ENCODE results near the gene CENPO.

The CENPO gene

GRCh38 chr2:24822049-24822706 lies 29.0 kb downstream of the CENPO start:
- Mint-ChIP-seq H3K36me3 (ENCODE audit: low read depth) (peaks cover 63% of the 10 kb centered on the region), H3K9me3 (no peaks in the 10 kb centered on the region), H3K27me3 (ENCODE audit: low read depth) (no peaks in the 10 kb centered on the region), H3K4me3 (no peak overlapping the region), H3K4me1 (ENCODE audit: low read depth) (peaks cover 16% of the 10 kb centered on the region), H3K27ac (peak overlapping the region; percentile 15)
- DNase-seq (ENCODE audit: low spot score), result no peak

GRCh38 chr2:24824071-24824588 lies 30.9 kb downstream of the CENPO start:
- H3K36me3 Mint-ChIP-seq (ENCODE audit: low read depth), result peaks cover 48% of the 10 kb centered on the region
- H3K27ac Mint-ChIP-seq, result peak overlapping the region; percentile 36
- no peaks in the 10 kb centered on the region for H3K27me3 Mint-ChIP-seq (ENCODE audit: low read depth)

GRCh38 chr2:24824966-24825882 lies 32.0 kb downstream of the CENPO start:
- H3K4me3 Mint-ChIP-seq, result no peak overlapping the region
- DNase-seq (ENCODE audit: low spot score), result no peak
- no peaks in the 10 kb centered on the region for H3K9me3 Mint-ChIP-seq
- H3K27ac Mint-ChIP-seq, result peak overlapping the region; percentile 86
- peaks cover 17% of the 10 kb centered on the region for H3K4me1 Mint-ChIP-seq (ENCODE audit: low read depth)
- no peaks in the 10 kb centered on the region for H3K27me3 Mint-ChIP-seq (ENCODE audit: low read depth)
- peaks cover 45% of the 10 kb centered on the region for H3K36me3 Mint-ChIP-seq (ENCODE audit: low read depth)

More at GRCh38 chr2:24824071-24824588, 30.9 kb downstream of the CENPO start:
- peaks cover 17% of the 10 kb centered on the region for H3K4me1 Mint-ChIP-seq (ENCODE audit: low read depth)
- H3K9me3 Mint-ChIP-seq, result no peaks in the 10 kb centered on the region
- no peak for DNase-seq (ENCODE audit: low spot score)
- no peak overlapping the region for H3K4me3 Mint-ChIP-seq

DNA sequence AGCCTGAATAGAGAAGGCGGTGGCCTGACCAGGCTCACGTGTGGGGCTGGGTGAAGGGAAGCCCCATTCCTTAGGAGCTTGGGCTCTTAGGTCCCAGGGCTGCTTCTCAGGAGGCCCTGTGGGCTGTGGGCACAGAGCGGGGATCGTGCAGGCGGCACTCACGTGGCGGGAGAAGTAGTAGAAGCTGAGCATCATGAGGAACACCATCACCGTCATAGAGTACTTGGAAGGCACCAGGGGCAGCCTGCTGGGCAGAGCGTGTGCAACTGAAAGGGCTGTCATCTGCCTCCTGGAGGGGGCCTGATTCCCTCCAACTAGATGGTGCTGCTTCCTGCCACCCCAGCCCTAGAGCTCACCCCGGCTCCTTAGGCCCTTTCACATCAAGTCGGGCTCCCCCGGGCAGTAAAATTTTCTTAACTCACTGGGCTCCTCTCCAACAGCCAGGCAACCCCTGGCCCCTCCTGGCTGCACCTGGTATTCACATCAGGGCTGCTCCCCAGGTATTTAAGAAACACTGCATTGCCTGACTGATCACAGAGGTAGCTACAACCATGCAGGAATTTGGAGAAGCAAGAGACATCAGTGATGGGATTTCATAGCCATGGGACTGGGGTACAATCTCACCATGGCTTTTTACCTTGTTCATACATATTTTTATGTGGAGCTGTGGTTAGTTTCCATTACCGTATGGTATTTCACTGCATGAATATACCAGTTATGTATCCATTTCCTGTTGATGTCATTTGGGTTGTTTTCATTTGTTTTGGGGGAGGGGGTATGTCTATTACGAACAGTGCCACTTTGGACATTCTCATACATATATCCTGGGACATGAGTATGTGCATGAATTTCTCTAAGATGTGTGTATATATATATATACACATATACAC lies 32.9 kb downstream of the CENPO start:
- peaks cover 40% of the 10 kb centered on the region for H3K36me3 Mint-ChIP-seq (ENCODE audit: low read depth)
- H3K27me3 Mint-ChIP-seq (ENCODE audit: low read depth), result no peaks in the 10 kb centered on the region
- no peak for DNase-seq (ENCODE audit: low spot score)
- H3K9me3 Mint-ChIP-seq, result no peaks in the 10 kb centered on the region
- H3K27ac Mint-ChIP-seq, result peak overlapping the region; percentile 86
- H3K4me1 Mint-ChIP-seq (ENCODE audit: low read depth), result peaks cover 17% of the 10 kb centered on the region
- H3K4me3 Mint-ChIP-seq, result no peak overlapping the region

- Mint-ChIP-seq H3K27ac (peak overlapping the region; percentile 86), H3K4me1 (ENCODE audit: low read depth) (peaks cover 17% of the 10 kb centered on the region), H3K9me3 (no peaks in the 10 kb centered on the region), H3K4me3 (no peak overlapping the region), H3K36me3 (ENCODE audit: low read depth) (peaks cover 34% of the 10 kb centered on the region), H3K27me3 (ENCODE audit: low read depth) (no peaks in the 10 kb centered on the region)
- no peak for DNase-seq (ENCODE audit: low spot score)
Observed at GRCh38 chr2:24826773-24827145, 33.5 kb downstream of the CENPO start.

- Mint-ChIP-seq H3K4me3 (no peak overlapping the region), H3K27ac (peak overlapping the region; percentile 44), H3K36me3 (ENCODE audit: low read depth) (peaks cover 27% of the 10 kb centered on the region), H3K9me3 (no peaks in the 10 kb centered on the region), H3K27me3 (ENCODE audit: low read depth) (no peaks in the 10 kb centered on the region), H3K4me1 (ENCODE audit: low read depth) (peaks cover 17% of the 10 kb centered on the region)
- DNase-seq (ENCODE audit: low spot score), result peak; percentile 59
Observed at GRCh38 chr2:24827321-24828237, 34.4 kb downstream of the CENPO start.

GRCh38 chr2:24828238-24828996 lies 35.2 kb downstream of the CENPO start:
- Mint-ChIP-seq H3K27ac (no peak overlapping the region), H3K4me3 (no peak overlapping the region), H3K4me1 (ENCODE audit: low read depth) (peaks cover 17% of the 10 kb centered on the region), H3K27me3 (ENCODE audit: low read depth) (no peaks in the 10 kb centered on the region), H3K36me3 (ENCODE audit: low read depth) (peaks cover 19% of the 10 kb centered on the region), H3K9me3 (no peaks in the 10 kb centered on the region)
- no peak for DNase-seq (ENCODE audit: low spot score)

DNA sequence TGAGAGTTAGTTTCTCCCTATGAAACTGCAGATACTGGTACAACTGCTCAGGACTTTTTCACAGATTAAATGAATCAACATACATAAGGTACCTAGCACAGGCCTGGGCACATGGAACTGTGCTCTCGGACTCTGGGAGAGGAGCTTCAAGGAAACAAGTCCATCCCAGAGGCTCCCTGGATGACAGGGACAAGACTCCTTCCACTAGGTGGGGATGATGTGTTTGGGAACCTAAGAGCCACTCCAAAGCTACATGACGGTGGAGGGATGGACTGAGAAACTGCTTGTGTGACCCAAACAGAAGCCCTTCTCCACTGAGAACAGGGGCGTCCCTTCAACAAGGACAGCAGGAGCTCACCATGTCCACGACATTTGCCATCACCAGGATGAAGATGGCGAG lies 37.1 kb downstream of the CENPO start:
- Mint-ChIP-seq H3K36me3 (ENCODE audit: low read depth) (peaks cover 17% of the 10 kb centered on the region), H3K27me3 (ENCODE audit: low read depth) (no peaks in the 10 kb centered on the region), H3K9me3 (no peaks in the 10 kb centered on the region), H3K4me3 (no peak overlapping the region), H3K4me1 (ENCODE audit: low read depth) (peaks cover 17% of the 10 kb centered on the region), H3K27ac (no peak overlapping the region)
- no peak for DNase-seq (ENCODE audit: low spot score)

DNA sequence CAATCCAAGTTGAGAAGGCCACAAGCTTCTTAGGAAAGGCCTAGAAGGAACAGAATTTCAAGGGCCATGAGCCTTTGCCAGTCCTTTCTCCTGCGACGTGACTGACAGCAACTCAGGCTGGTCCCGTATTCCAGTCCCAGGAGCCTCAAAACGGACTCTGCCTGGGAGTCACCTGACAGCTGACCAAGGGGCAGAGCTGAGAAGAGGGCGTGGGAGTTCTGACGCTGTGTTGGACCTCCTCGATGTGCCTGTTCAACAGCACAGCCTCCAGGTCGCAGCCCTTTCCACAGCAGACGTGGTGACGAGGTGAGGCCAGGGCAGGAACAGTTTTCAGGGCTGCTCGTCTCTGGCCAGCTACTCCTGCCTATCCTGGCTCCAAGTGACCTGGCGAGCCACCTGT lies 37.6 kb downstream of the CENPO start:
- H3K27ac Mint-ChIP-seq, result no peak overlapping the region
- no peak overlapping the region for H3K4me3 Mint-ChIP-seq

DNA sequence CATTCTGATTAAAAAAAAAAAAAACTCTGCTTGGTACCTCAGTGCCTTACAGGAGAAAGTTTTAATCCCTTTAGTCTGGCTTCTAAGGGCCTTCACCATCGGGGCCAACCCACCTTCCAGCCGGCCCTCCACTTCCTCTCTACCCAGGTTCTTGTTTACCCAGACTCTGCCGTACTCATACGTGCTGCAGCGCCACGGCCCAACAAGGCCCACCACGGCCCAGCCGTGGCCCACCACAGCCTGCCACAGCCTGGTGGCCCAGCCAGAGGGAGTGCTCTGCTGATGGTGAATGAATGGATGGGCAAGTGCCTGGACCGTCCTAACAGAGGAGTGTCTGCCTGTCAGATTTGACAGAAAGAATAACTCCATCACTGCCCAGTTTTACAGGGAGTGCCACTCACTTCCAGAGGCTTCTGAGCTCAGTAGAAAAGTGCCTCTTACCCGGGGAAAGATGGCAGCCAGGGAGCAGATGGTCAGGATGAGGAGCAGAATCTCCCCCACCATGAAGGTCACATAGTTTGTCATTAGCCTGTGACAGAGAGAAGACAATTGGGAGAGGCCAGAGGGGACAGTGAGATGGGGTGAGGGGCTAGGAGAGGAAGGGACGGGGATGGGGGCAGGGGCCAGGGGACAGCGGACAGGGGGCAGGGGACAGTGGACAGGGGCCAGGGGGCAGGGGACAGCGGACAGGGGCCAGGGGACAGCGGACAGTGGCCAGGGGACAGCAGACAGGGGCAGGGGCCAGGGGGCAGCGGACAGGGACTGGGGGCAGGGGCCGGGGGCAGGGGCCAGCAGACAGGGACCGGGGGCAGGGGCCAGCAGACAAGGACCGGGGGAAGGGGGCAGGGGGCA lies 38.2 kb downstream of the CENPO start:
- Mint-ChIP-seq H3K36me3 (ENCODE audit: low read depth) (peaks cover 12% of the 10 kb centered on the region), H3K4me1 (ENCODE audit: low read depth) (peaks cover 8% of the 10 kb centered on the region), H3K9me3 (no peaks in the 10 kb centered on the region), H3K4me3 (no peak overlapping the region), H3K27ac (peak overlapping the region; percentile 26), H3K27me3 (ENCODE audit: low read depth) (no peaks in the 10 kb centered on the region)
- no peak for DNase-seq (ENCODE audit: low spot score)

More for the DNA sequence above, 37.6 kb downstream of the CENPO start:
- peaks cover 14% of the 10 kb centered on the region for H3K4me1 Mint-ChIP-seq (ENCODE audit: low read depth)
- H3K36me3 Mint-ChIP-seq (ENCODE audit: low read depth), result peaks cover 13% of the 10 kb centered on the region
- H3K27me3 Mint-ChIP-seq (ENCODE audit: low read depth), result no peaks in the 10 kb centered on the region
- no peaks in the 10 kb centered on the region for H3K9me3 Mint-ChIP-seq
- DNase-seq (ENCODE audit: low spot score), result no peak

GRCh38 chr2:24832073-24832461 lies 38.8 kb downstream of the CENPO start:
- DNase-seq (ENCODE audit: low spot score), result no peak
- H3K36me3 Mint-ChIP-seq (ENCODE audit: low read depth), result peaks cover 11% of the 10 kb centered on the region
- H3K27ac Mint-ChIP-seq, result peak overlapping the region; percentile 38
- no peak overlapping the region for H3K4me3 Mint-ChIP-seq
- H3K27me3 Mint-ChIP-seq (ENCODE audit: low read depth), result no peaks in the 10 kb centered on the region
- H3K4me1 Mint-ChIP-seq (ENCODE audit: low read depth), result peaks cover 3% of the 10 kb centered on the region
- no peaks in the 10 kb centered on the region for H3K9me3 Mint-ChIP-seq

DNA sequence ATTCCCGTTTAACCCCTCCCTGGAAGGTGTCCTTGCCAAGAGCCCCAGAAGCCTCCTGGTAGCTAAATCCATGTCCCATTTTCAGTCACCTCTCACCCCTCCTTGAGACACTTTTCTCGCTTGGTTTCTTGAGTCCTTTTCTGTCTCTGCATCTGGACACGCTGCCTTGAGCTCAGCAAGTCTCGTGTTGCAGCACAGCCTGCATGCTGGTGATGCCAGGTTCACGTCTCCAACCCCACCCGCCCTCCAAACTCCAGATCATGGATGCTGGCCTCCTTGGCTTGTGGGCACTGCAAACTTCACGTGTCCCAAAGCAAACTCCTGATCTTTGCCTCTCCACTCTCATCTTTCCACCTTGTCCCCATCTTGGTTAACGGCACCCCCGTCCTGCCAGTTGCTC lies 39.3 kb downstream of the CENPO start:
- H3K9me3 Mint-ChIP-seq, result no peaks in the 10 kb centered on the region
- no peaks in the 10 kb centered on the region for H3K27me3 Mint-ChIP-seq (ENCODE audit: low read depth)
- peaks cover 11% of the 10 kb centered on the region for H3K36me3 Mint-ChIP-seq (ENCODE audit: low read depth)
- H3K4me3 Mint-ChIP-seq, result no peak overlapping the region
- no peak for DNase-seq (ENCODE audit: low spot score)
- no peaks in the 10 kb centered on the region for H3K4me1 Mint-ChIP-seq (ENCODE audit: low read depth)
- peak overlapping the region; percentile 38 for H3K27ac Mint-ChIP-seq
